Body of pancreas (tissue), 4 donors: ENCODE measurements around the gene PLCB2.

Experiments used
- CTCF ChIP-seq, 7 experiments: fragments of 450-650 bp in 4 of 7; fragments of 200-600 bp in 3 of 7; sonication (generic) in 3 of 7; IDR thresholded peaks; one replicate each; pipeline ENCODE4 v1.5.1; 2016 to 2019; ENCODE audit warnings: antibody characterized with exemption in 7 of 7
- POLR2A ChIP-seq, 3 donors: fragments of 450-650 bp; IDR thresholded peaks; one replicate each; pipeline ENCODE4 v1.6.1; 2016; ENCODE audit warnings: antibody characterized with exemption in 3 of 3, mild to moderate bottlenecking in 2 of 3

- TF ChIP-seq CTCF (IDR thresholded peaks at IDR 0.05) (no peak), POLR2A (IDR thresholded peaks at IDR 0.05) (no peak)
Measured at GRCh38 chr15:40250771-40251483, 56.8 kb downstream of the PLCB2 start.
